ENCODE data around the gene TTLL5.

TTLL5 gene

GRCh38 chr14:75985618-75986438 is 324.8 kb downstream of the TTLL5 start, which contains the start of gene IFT43:
TSS of gene IFT43 (plus strand) at chr14:75985763. CDS start at chr14:75985787, 24 bp downstream.
- no peak for DNase-seq (ENCODE audit: low read depth, low spot score)

GRCh38 chr14:75986439-75986765 is 325.4 kb downstream of the TTLL5 start:
- no peak for DNase-seq (ENCODE audit: low read depth, low spot score)

- no peak for DNase-seq (ENCODE audit: low read depth, low spot score)
These were observed 326.3 kb downstream of the TTLL5 start for GRCh38 chr14:75987201-75987970.

GRCh38 chr14:75989134-75989533 is 328.1 kb downstream of the TTLL5 start:
- no peak for DNase-seq (ENCODE audit: low read depth, low spot score)

- no peak for DNase-seq (ENCODE audit: low read depth, low spot score)
These were observed 329.3 kb downstream of the TTLL5 start for GRCh38 chr14:75990297-75990696.

GRCh38 chr14:75991753-75992152 is 330.7 kb downstream of the TTLL5 start:
- DNase-seq (ENCODE audit: low read depth, low spot score): no peak

GRCh38 chr14:75993567-75994041 is 332.6 kb downstream of the TTLL5 start:
- no peak for DNase-seq (ENCODE audit: low read depth, low spot score)

- no peak for DNase-seq (ENCODE audit: low read depth, low spot score)
These were observed 334.5 kb downstream of the TTLL5 start for GRCh38 chr14:75995372-75996041.

GRCh38 chr14:75996488-75996887 is 335.4 kb downstream of the TTLL5 start:
- no peak for DNase-seq (ENCODE audit: low read depth, low spot score)

- DNase-seq (ENCODE audit: low read depth, low spot score): no peak
These were observed 338.6 kb downstream of the TTLL5 start for GRCh38 chr14:75999511-76000190.

GRCh38 chr14:76002383-76002782 is 341.3 kb downstream of the TTLL5 start:
- DNase-seq (ENCODE audit: low read depth, low spot score): no peak

All from smooth muscle cell of the brain vasculature (primary cell).